Stimulated activated CD8-positive, alpha-beta memory T cell treated with anti-CD3 and anti-CD28 coated beads, Interleukin-7, amount 100 ng/mL, for 4 hours (primary cell): Measurements from ENCODE around the gene SLC25A15.
"Not testable (repeated sequence)": the region's sequence is repeated elsewhere in the genome, so short reads cannot be mapped to it uniquely, and the experiment has no call there.

ENCODE experiments used
- DNase-seq, 2 donors: peaks; one replicate each; pipeline ENCODE4 v3.0.0-alpha.2; 2020; ENCODE audit warnings: low read depth in 2 of 2

Gene SLC25A15

GRCh38 chr13:40781717-40782116 is 7.7 kb upstream of the SLC25A15 start:
- DNase-seq = no peak

DNA sequence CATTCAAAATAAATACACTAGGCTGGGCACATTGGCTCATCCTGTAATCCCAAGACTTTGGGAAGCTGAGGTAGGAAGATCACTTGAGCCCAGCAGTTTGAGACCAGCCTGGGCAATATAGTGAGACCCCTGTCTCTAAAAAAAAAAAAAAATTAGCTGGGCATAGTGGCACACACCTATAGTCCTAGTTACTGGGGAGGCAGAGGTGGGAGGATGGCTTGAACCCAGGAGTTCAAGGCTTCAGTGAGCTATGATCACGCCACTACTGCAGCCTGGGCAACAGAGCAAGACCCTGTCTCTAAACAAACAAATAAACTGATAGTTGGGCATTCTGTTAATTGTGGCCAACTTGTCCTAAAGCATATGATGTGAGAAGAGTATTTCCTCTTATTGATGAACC is 6.4 kb upstream of the SLC25A15 start:
- DNase-seq = not testable (repeated sequence)

GRCh38 chr13:40784540-40784939 is 4.9 kb upstream of the SLC25A15 start:
- DNase-seq = no peak

- no peak for DNase-seq
Observed at GRCh38 chr13:40786568-40786996, 2.8 kb upstream of the SLC25A15 start.

GRCh38 chr13:40787062-40787461 is 2.3 kb upstream of the SLC25A15 start:
- no peak for DNase-seq

- not testable (repeated sequence) for DNase-seq
Observed at GRCh38 chr13:40788540-40789274, 704 bp upstream of the SLC25A15 start.

GRCh38 chr13:40790154-40790616 is 774 bp downstream of the SLC25A15 start:
- no peak for DNase-seq

DNA sequence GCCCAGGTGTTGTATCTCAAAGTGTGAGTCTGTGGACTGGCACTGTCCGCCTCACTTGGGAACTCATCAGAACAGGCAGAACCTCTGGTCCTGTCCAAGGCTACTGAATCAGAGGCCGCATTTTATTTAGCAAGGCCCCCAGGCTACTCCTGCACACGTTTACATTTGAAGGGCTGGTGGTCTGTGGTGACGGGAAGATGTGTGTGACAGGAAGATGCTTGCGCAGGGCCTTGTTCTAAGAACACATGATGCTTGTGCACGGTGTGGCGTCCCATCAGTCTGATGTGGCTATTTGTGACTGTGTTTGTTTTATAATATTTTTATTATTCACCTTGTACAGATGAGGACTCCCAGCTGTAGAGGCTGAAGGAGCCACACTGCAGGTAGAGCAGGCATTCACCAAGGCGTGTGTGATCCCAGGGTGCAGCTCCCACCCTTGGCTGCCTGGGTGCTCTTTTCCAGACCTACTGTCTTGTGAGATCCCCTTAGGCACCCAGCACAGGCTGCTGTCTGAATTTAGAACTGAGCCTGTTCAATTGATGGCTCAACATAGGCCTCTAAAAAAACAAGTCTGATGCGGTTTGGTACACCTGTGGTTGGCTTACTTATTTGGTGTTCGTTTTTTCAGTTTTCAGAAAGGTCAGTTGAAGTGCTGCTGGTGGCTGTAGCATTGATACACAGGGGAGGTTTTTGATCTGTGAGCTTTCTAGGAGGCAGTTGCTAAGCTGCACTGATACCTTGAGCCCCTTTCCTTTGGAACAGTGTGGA is 3.1 kb downstream of the SLC25A15 start:
- DNase-seq = no peak

GRCh38 chr13:40793339-40793738 is 3.9 kb downstream of the SLC25A15 start:
- DNase-seq = no peak

DNA sequence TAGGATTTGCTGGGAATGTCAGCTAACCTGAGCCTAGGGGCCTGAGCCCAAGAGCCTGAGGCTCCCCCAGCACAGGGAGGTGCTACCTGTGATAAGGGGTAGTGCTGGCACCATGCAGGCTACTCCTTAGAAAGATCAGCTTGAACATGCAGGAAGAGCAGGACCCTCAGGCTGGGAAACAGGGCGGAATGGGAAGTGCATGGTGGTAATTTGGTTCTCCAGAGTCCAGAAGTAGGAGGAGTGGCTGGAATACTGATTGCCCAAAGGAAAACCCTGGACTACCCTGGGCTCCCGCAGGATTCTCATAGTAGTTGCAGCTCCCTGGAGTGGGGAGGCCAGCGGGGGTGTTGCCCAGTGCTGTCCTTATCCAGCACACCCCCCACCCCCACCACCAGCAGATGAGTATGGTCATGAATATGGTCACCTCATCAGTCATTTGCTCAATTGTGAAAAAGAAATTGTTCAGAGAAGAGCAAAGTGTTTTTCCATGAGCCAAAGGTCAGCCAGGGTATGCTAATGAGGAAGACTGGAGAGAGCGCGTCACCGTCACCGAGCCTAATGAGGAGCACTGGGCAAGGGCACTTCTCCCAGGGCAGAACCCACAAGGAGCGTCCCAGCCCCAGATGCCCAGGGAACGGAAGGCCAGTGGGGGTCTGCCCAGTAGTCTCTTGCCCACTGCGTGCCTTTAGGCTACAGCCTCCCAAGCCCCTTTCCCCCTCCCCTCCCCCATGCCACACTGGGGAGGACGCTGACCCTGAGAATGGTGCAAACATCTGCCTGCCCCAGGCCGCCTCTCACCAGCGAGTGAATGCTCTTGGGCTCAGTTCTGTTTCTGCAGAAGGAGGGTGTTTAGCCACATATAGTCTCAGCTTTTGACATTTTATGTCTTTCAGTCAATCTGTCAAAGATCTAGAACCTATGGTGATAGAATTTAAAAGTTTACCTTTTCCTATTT is 5.3 kb downstream of the SLC25A15 start:
- DNase-seq = no peak

DNA sequence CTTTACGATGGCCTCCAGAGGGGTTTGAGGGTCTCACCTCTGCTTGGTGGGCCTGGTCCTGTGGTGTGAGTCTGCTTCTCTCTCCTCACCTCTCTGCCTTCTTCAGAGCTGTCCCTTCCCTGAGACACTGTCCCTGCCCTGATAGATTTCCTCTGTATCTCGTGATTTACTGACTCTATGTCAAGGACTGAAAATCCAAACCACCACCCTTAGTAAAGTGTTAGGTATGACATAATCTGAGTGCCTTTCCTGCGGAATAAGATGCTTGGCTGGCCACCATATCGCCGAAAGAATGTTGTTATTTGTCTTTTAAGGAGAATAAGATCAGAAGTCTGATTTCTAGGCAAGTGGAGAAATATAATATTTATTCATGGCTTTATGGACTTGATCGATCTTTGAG is 7.2 kb downstream of the SLC25A15 start:
- DNase-seq = no peak

DNA sequence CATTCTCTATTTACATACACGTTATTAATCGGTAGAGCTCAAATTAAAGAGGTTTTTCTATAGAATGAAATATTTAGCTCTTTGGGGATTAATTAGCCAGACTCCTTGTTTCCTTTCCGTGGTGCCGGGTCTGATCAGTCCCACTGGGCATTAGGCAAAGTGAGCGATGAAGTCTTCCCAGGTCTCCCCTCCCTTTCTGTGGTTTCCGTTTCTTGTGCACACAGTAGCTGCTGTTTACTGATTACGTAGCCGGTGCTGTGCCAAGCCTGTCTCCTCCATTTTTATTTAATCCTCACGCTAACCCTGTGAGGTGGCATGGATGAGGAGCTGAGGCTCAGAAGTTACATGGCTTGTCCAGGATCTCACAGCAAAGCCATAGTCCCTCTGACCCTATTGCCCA is 9.0 kb downstream of the SLC25A15 start:
- DNase-seq = no peak

DNA sequence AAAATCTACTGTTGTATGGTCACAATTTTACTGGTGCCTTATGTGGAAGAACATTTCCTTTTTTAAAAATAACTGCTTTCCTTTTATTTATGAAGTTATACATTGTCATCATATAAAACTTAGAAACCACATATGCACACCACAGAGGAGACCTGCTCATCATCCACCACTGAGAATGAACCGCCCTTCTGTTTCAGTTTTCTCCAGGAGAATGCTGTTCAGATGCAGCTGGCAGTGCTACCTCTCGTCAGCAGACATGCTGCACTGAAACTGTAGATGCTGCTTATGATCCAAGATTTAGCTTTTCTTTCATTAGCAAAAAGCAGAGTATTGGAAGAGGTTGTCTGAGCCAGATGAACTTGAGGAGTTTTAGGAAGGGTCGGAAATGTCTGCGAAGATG is 10.1 kb downstream of the SLC25A15 start:
- DNase-seq = no peak

- DNase-seq = no peak
Observed at GRCh38 chr13:40800559-40800958, 11.1 kb downstream of the SLC25A15 start.

DNA sequence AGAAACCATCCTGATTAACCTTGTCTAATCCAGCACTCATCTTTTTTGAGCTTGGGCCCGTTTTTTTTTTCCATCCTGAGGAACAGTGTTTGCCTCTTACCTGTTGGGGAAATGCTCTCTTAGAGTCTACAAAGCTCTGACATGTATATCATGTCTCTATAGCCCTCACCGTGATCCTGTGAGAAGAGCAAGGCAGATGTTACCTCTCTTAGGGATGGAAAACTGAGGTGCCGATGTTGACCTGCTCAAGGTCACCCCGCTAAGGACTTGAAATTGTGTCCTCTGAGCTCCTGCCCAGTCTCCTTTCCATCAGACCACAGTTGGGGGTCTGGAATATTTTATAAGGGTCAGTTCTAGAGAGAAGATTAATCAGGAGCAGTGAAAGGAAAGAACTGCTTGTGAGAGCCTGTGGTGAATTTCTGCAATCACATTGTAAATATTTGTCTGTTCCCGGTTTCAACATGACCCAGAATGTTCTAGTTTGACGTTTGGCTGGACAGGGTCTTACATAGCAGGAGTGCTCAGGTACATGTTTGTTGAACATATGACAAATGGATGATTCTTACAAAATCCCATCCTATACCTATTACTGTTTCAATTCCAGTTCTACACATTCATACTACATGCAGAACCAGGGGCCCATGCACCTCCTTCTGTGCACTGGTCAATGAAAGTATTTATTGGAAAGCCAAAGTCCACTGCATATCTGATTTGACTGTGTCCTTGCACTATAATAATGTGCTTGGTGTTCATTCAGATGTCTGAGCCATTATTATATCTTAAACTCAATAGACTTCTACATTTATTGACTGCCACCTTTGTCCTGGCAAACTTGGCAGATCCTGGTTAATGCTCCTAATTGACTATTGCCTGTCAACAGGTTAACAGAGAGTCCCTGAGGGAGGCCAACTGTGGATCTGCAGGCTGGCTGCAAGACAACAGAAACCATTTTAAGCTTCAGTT is 12.1 kb downstream of the SLC25A15 start:
- no peak for DNase-seq

DNA sequence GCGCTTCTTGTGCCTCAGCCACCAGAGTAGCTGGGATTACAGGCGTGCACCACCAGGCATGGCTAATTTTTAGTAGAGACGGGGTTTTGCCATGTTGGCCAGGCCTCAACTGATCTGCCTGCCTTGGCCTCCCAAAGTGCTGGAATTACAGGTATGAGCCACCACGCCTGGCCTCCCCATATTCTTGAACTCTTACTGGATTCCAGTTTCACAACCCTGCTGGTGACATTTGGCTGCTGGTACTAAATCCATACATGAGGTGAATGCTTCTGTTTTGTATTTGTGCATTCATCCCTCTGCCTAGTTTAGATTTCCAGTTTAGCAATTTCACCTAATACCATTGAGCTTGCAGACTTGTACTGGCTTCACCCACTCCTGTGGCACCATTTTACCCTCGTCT is 13.9 kb downstream of the SLC25A15 start:
- DNase-seq = no peak

DNA sequence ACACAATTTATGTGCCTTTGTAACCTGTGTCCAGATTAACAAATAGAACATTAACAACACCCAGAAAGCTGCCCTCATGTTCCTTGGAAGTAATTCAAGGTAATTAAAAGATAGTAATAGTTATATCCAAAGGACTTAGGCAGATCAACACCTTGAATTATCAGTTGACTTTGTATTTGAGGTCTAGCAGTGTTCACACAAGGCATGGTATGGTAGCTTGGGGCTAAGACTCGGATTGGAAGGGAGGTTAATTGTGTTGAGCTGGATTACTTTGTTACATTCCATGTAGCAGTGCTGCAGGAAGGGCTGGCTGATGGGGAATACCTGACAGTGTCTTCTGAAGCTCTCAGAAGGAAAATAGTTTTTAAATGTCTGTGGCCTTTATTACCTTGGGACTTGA is 16.8 kb downstream of the SLC25A15 start:
- no peak for DNase-seq

DNA sequence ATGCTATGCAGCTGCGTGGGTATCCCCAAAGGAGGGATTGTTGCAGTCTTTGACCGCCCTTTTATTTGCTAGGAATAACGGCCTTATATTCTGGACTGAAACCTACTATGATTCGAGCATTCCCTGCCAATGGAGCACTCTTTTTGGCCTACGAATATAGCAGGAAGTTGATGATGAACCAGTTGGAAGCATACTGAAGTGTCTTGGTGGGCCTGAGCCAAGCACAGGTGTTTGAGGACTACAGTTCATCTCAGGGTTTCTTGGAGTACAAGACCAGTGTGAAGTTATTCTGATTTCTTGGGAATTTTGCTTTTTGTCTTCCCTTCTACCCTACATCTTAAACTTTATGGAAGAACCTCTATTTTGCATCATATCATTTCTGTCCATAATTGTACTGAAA is 20.1 kb downstream of the SLC25A15 start:
- no peak for DNase-seq

- DNase-seq = no peak
Observed at GRCh38 chr13:40812102-40812501, 22.7 kb downstream of the SLC25A15 start.

DNA sequence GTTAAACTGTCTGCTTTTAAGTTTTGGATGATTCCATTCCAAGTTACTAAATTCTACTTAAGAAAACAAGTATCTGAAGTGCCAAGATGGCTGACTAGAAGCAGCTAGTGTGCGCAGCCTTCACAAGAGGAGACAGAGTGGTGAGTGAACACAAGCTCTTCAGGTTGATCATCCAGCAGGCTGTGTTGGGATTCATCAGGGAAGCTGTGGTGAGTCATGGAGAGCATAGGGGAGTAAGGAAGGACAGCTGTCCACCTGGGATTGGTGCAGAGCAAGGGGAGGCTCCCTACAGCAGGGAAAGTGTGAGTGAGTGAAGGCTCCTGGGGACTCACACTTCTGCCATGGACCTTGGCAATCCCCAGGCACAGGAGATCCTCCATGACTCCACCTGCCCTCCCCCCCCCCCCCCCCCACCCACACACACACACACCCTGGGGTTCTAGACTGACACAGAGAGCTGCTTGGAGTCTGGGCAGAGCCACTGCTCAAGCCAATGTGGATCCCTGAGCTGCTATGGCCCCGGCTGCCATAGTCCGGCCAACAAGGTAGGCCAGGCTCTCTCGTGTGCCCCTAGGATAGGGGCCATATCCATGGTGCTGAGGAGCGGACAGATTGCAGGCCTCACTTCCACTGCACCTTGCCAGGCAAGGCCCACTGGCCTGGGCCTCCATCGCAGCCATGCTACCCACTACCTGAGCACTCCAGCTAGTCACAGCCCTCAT is 23.5 kb downstream of the SLC25A15 start:
- no peak for DNase-seq
